ENCODE measurements around the gene FUCA1.

GRCh38 chr1:23845163-23845562, 22.9 kb downstream of the FUCA1 start:
- TF ChIP-seq, protein P1, sequence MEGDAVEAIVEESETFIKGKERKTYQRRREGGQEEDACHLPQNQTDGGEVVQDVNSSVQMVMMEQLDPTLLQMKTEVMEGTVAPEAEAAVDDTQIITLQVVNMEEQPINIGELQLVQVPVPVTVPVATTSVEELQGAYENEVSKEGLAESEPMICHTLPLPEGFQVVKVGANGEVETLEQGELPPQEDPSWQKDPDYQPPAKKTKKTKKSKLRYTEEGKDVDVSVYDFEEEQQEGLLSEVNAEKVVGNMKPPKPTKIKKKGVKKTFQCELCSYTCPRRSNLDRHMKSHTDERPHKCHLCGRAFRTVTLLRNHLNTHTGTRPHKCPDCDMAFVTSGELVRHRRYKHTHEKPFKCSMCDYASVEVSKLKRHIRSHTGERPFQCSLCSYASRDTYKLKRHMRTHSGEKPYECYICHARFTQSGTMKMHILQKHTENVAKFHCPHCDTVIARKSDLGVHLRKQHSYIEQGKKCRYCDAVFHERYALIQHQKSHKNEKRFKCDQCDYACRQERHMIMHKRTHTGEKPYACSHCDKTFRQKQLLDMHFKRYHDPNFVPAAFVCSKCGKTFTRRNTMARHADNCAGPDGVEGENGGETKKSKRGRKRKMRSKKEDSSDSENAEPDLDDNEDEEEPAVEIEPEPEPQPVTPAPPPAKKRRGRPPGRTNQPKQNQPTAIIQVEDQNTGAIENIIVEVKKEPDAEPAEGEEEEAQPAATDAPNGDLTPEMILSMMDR (IDR thresholded peaks at IDR 0.05): no peak
- no peak for TF ChIP-seq EP300 (IDR thresholded peaks at IDR 0.05)

Measured in tibial nerve (tissue), 4 donors.